ENCODE measurements around the gene CD300C. TPM values are rescaled to one million over a fixed set of nuclear protein-coding genes. Genes with fewer than 3 reads are reported as not detected.
A peak's percentile ranks its signal among the peaks of the same experiment; 100 is the strongest.
"Not testable (repeated sequence)": the region's sequence is repeated elsewhere in the genome, so short reads cannot be mapped to it uniquely, and the experiment has no call there.

CD300C gene
- total RNA-seq, 1 donor from 2014 or later = under 0.01 TPM

DNA sequence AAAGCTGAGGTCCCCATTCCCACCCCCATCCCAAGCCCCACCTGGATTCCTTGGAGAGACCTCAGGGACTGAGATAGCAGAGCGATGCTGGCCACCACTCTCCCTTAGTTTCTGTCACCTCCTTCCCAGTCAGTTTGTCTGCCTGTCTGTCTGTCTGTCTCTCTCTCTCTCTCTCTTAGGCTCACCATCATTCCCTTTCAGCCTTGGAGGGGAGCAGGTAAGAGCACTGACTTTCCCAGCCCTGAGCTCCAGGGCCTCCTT, 20.5 kb downstream of the CD300C start:
- H3K4me3 ChIP-seq (ENCODE audit: low read length in 3 of 3) = no peak overlapping the region
- H3K27me3 ChIP-seq (ENCODE audit: control insufficient read depth in 3 of 3, insufficient read depth in 3 of 3, low read length in 3 of 3) = no peaks in the 10 kb centered on the region
- H3K9me3 ChIP-seq (ENCODE audit: control insufficient read depth in 3 of 3, low read length in 3 of 3) = peaks cover 0 to 5% (median 0%) of the 10 kb centered on the region in 3 donors
- no peaks in the 10 kb centered on the region for H3K4me1 ChIP-seq (ENCODE audit: control insufficient read depth in 3 of 3, insufficient read depth in 3 of 3, low read length in 3 of 3)
- H3K9ac ChIP-seq (ENCODE audit: low read depth in 1 of 3, low read length in 3 of 3) = no peak overlapping the region
- H3K36me3 ChIP-seq (ENCODE audit: control insufficient read depth in 3 of 3, insufficient read depth in 3 of 3, low read length in 3 of 3) = no peaks in the 10 kb centered on the region
- H3K27ac ChIP-seq (ENCODE audit: low read depth, low read length) = no peak overlapping the region

DNA sequence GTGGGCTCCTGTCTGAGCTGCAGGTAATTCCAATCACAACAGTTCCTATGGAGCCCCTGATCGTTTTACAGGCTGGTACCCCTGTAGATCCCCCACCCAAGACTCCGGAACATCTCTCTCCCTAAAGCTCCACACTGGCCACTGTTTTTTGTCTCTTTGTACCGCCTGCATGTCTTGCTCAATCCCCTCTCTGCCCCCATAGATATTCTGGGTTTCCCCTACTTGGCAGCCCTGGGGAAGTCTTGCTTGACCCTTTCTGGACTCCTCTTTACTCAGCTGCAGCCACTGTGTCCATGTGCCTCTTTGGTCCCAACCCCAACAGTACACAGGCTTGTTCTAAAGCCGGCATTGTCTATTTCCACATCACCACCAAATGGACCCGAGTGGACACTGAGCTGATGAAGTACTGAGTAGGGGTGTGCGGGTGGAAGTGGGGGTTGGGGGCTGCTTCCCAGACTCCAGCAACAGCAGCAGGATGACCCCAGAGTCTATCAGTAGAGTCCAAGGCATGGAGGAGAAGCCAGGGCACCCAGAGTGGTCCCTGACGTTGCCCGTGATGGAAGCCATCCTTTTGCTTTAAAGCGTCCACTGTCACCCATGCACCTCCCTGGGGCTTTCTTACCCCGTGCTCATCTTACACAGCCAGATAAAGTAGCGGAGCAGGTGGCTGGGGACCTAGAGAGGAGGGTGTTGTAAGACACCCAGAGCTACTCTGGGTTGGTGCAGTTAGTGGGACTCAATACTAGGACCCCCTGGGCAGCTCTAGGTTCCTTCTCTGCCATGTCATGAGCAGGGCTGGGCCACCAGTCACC, 21.1 kb downstream of the CD300C start:
- peaks cover 0 to 5% (median 0%) of the 10 kb centered on the region in 3 donors for H3K9me3 ChIP-seq (ENCODE audit: control insufficient read depth in 3 of 3, low read length in 3 of 3)
- H3K9ac ChIP-seq (ENCODE audit: low read depth in 1 of 3, low read length in 3 of 3) = no peak overlapping the region
- no peaks in the 10 kb centered on the region for H3K36me3 ChIP-seq (ENCODE audit: control insufficient read depth in 3 of 3, insufficient read depth in 3 of 3, low read length in 3 of 3)
- no peak overlapping the region for H3K27ac ChIP-seq (ENCODE audit: low read depth, low read length)
- H3K4me1 ChIP-seq (ENCODE audit: control insufficient read depth in 3 of 3, insufficient read depth in 3 of 3, low read length in 3 of 3) = no peaks in the 10 kb centered on the region
- H3K4me3 ChIP-seq (ENCODE audit: low read length in 3 of 3) = no peak overlapping the region
- no peaks in the 10 kb centered on the region for H3K27me3 ChIP-seq (ENCODE audit: control insufficient read depth in 3 of 3, insufficient read depth in 3 of 3, low read length in 3 of 3)

GRCh38 chr17:74523308-74523707, 22.6 kb downstream of the CD300C start:
- Histone ChIP-seq H3K4me1 (ENCODE audit: control insufficient read depth in 3 of 3, insufficient read depth in 3 of 3, low read length in 3 of 3) (no peaks in the 10 kb centered on the region), H3K27ac (ENCODE audit: low read depth, low read length) (no peak overlapping the region)

GRCh38 chr17:74522381-74523105, 23.4 kb downstream of the CD300C start:
- no peaks in the 10 kb centered on the region for H3K4me1 ChIP-seq (ENCODE audit: control insufficient read depth in 3 of 3, insufficient read depth in 3 of 3, low read length in 3 of 3)
- no peaks in the 10 kb centered on the region for H3K27me3 ChIP-seq (ENCODE audit: control insufficient read depth in 3 of 3, insufficient read depth in 3 of 3, low read length in 3 of 3)
- peaks cover 0 to 5% (median 0%) of the 10 kb centered on the region in 3 donors for H3K9me3 ChIP-seq (ENCODE audit: control insufficient read depth in 3 of 3, low read length in 3 of 3)
- H3K9ac ChIP-seq (ENCODE audit: low read depth in 1 of 3, low read length in 3 of 3) = no peak overlapping the region
- H3K27ac ChIP-seq (ENCODE audit: low read depth, low read length) = no peak overlapping the region
- no peaks in the 10 kb centered on the region for H3K36me3 ChIP-seq (ENCODE audit: control insufficient read depth in 3 of 3, insufficient read depth in 3 of 3, low read length in 3 of 3)
- no peak overlapping the region for H3K4me3 ChIP-seq (ENCODE audit: low read length in 3 of 3)

More at GRCh38 chr17:74523308-74523707, 22.6 kb downstream of the CD300C start:
- no peak overlapping the region for H3K4me3 ChIP-seq (ENCODE audit: low read length in 3 of 3)
- no peaks in the 10 kb centered on the region for H3K36me3 ChIP-seq (ENCODE audit: control insufficient read depth in 3 of 3, insufficient read depth in 3 of 3, low read length in 3 of 3)
- peaks cover 0 to 5% (median 0%) of the 10 kb centered on the region in 3 donors for H3K9me3 ChIP-seq (ENCODE audit: control insufficient read depth in 3 of 3, low read length in 3 of 3)
- no peaks in the 10 kb centered on the region for H3K27me3 ChIP-seq (ENCODE audit: control insufficient read depth in 3 of 3, insufficient read depth in 3 of 3, low read length in 3 of 3)
- H3K9ac ChIP-seq (ENCODE audit: low read depth in 1 of 3, low read length in 3 of 3) = no peak overlapping the region

DNA sequence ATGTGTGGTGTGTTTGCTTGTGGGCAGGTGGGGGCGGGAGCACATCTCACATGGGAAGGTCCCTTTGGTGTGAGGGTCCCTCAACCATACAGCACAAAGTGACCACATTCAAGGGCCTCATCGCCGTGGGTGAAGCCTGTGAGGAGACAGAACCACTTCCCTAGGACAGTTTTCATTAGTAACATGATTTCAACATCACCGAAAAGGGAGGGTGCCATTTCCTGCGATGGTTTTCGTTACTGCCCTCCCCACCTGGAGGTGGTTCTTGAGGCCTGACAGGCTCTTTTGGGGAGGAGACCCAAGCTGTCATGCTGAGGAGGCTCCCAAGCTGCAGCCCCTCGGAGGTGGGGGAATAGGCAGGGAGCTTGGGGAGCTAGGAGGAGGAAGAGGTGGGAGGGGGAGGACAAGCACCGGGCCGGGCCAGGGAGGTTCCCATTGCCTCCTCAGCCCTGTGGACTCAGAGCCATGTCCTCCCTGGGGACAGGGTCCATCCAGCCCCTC, 24.2 kb downstream of the CD300C start:
- Histone ChIP-seq H3K9me3 (ENCODE audit: control insufficient read depth in 3 of 3, low read length in 3 of 3) (peaks cover 0 to 5% (median 0%) of the 10 kb centered on the region in 3 donors), H3K9ac (ENCODE audit: low read depth in 1 of 3, low read length in 3 of 3) (peak overlapping the region in 1 of 3 donors; percentile 25), H3K27ac (ENCODE audit: low read depth, low read length) (peak overlapping the region; percentile 70), H3K4me3 (ENCODE audit: low read length in 3 of 3) (no peak overlapping the region), H3K4me1 (ENCODE audit: control insufficient read depth in 3 of 3, insufficient read depth in 3 of 3, low read length in 3 of 3) (no peaks in the 10 kb centered on the region), H3K36me3 (ENCODE audit: control insufficient read depth in 3 of 3, insufficient read depth in 3 of 3, low read length in 3 of 3) (no peaks in the 10 kb centered on the region), H3K27me3 (ENCODE audit: control insufficient read depth in 3 of 3, insufficient read depth in 3 of 3, low read length in 3 of 3) (no peaks in the 10 kb centered on the region)

DNA sequence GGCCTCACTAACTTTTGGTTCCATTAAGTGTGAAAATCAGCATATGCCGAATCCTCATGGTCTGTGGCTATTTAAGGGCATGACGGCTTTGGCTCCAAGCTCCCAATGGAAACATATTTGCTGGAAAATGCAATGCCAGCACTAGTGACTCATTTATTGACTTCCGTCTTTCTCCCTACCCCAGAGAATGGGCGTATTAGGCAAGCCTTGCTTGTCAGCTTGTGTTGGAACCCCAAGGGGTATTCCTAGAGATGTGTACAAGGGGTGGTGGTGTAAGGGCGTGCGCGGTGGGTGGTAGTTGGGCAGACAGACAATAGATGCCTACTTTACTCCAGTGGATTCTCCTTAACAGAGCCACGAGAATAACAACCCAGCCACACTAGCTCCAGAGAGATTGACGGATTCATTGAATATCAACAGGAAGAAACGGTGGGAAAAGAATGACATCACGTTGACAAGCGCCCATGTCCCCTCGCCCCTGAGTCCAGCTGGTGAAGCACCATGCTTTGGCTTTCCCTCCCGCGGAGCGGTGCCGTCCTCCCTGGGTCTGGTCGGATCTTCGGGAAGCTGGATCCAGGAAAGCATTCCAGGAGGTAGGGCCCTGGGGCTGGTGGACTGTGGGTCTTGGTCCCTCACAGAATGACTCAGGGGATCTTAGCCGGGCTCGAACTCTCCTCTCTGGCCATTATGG, 25.0 kb downstream of the CD300C start:
- Histone ChIP-seq H3K27me3 (ENCODE audit: control insufficient read depth in 3 of 3, insufficient read depth in 3 of 3, low read length in 3 of 3) (no peaks in the 10 kb centered on the region), H3K9ac (ENCODE audit: low read depth in 1 of 3, low read length in 3 of 3) (peak overlapping the region in 1 of 3 donors; percentile 25), H3K36me3 (ENCODE audit: control insufficient read depth in 3 of 3, insufficient read depth in 3 of 3, low read length in 3 of 3) (no peaks in the 10 kb centered on the region), H3K4me1 (ENCODE audit: control insufficient read depth in 3 of 3, insufficient read depth in 3 of 3, low read length in 3 of 3) (no peaks in the 10 kb centered on the region), H3K4me3 (ENCODE audit: low read length in 3 of 3) (no peak overlapping the region), H3K9me3 (ENCODE audit: control insufficient read depth in 3 of 3, low read length in 3 of 3) (peaks cover 0 to 5% (median 0%) of the 10 kb centered on the region in 3 donors), H3K27ac (ENCODE audit: low read depth, low read length) (peak overlapping the region; percentile 70)

DNA sequence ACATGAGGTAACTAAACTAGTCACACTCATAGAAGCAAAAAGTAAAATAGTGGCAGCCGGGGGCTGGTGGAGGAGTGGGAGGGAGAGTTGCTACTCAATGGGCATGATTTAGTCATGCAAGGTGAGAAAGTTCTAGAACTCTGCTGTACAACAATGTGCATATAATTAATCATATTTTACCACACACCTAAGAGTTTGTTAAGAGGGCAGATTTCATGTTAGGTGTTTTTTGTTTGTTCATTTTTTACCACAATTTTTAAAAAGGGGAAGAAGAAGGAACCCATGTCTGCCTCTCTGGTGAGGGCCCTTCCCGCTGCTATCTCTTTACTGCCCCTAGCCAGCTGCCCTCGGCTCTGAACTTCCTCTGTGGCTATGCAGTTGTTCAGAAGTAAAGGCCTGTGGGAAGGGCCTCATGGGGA, 25.9 kb downstream of the CD300C start:
- H3K27me3 ChIP-seq (ENCODE audit: control insufficient read depth in 3 of 3, insufficient read depth in 3 of 3, low read length in 3 of 3) = no peaks in the 10 kb centered on the region
- H3K9me3 ChIP-seq (ENCODE audit: control insufficient read depth in 3 of 3, low read length in 3 of 3) = peaks cover 0 to 5% (median 0%) of the 10 kb centered on the region in 3 donors
- peak overlapping the region; percentile 70 for H3K27ac ChIP-seq (ENCODE audit: low read depth, low read length)
- H3K4me3 ChIP-seq (ENCODE audit: low read length in 3 of 3) = no peak overlapping the region
- no peaks in the 10 kb centered on the region for H3K4me1 ChIP-seq (ENCODE audit: control insufficient read depth in 3 of 3, insufficient read depth in 3 of 3, low read length in 3 of 3)
- H3K9ac ChIP-seq (ENCODE audit: low read depth in 1 of 3, low read length in 3 of 3) = no peak overlapping the region
- no peaks in the 10 kb centered on the region for H3K36me3 ChIP-seq (ENCODE audit: control insufficient read depth in 3 of 3, insufficient read depth in 3 of 3, low read length in 3 of 3)

DNA sequence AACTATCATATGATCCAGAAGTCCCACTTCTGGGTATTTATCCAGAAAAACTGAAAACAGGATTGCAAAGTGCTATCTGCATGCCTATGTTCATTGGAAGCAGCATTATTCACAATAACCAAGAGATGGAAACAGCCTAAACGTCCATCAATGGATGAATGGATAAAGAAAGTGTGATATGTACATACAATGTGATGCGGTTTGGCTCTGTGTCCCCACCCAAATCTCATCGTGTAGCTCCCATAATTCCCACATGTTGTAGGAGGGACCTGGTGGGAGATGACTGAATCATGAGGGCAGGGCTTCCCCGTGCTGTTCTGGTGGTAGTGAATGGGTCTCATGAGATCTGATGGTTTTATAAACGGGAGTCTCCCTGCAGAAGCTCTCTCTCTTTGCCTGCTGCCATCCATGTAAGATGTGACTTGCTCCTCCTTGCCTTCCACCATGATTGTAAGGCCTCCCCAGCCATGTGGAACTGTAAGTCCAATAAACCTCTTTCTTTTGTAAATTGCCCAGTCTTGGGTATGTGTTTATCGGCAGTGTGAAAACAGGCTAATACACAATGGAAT, 27.4 kb downstream of the CD300C start:
- H3K9ac ChIP-seq (ENCODE audit: low read depth in 1 of 3, low read length in 3 of 3); H3K27me3 ChIP-seq (ENCODE audit: control insufficient read depth in 3 of 3, insufficient read depth in 3 of 3, low read length in 3 of 3); H3K4me1 ChIP-seq (ENCODE audit: control insufficient read depth in 3 of 3, insufficient read depth in 3 of 3, low read length in 3 of 3); H3K4me3 ChIP-seq (ENCODE audit: low read length in 3 of 3); H3K36me3 ChIP-seq (ENCODE audit: control insufficient read depth in 3 of 3, insufficient read depth in 3 of 3, low read length in 3 of 3); H3K27ac ChIP-seq (ENCODE audit: low read depth, low read length): not testable (repeated sequence)
- peaks cover 0 to 11% (median 5%) of the 10 kb centered on the region in 3 donors for H3K9me3 ChIP-seq (ENCODE audit: control insufficient read depth in 3 of 3, low read length in 3 of 3)

DNA sequence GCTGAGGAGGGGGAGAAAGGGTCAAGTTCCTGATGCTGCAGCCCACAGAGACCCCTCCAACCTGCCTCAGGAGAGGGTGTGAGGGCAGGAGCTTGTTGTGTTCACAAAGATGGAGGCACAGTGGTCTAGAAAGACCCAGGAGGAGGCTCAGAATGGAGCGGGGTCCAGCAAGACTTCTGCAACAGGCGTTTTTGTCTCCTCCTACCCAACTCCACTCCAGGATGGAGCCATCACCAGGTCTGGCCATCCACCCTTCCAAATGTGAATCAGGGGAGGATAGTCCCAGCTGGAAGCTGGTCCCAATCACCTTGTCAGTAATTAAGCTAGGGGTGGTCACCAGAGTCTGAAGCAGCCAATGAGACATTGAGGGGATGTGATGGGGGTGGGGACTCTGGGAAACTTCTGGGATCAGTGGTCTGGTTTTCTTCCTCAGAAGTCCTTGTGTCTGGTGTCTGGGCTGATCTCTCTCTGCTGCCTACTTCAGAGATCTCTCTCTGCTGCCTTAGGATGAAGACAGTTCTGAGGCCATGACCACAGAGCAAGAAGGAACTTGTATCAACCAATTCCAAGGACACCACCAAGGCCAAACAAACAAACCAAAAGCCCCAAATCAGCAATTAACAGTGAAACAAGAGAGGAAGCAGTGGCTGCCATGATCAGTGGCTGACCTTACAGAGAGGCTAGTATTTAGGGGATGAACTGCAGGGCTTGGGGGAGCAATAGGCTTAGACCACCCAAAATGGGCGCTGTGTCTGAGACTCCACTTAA, 29.2 kb downstream of the CD300C start:
- Histone ChIP-seq H3K9ac (ENCODE audit: low read depth in 1 of 3, low read length in 3 of 3) (no peak overlapping the region), H3K27ac (ENCODE audit: low read depth, low read length) (no peak overlapping the region), H3K4me3 (ENCODE audit: low read length in 3 of 3) (no peak overlapping the region)

More for the DNA sequence above, 29.2 kb downstream of the CD300C start:
- H3K27me3 ChIP-seq (ENCODE audit: control insufficient read depth in 3 of 3, insufficient read depth in 3 of 3, low read length in 3 of 3) = no peaks in the 10 kb centered on the region
- peaks cover 0 to 7% (median 5%) of the 10 kb centered on the region in 3 donors for H3K9me3 ChIP-seq (ENCODE audit: control insufficient read depth in 3 of 3, low read length in 3 of 3)
- peaks cover 6 to 12% (median 12%) of the 10 kb centered on the region in 3 donors for H3K4me1 ChIP-seq (ENCODE audit: control insufficient read depth in 3 of 3, insufficient read depth in 3 of 3, low read length in 3 of 3)
- no peaks in the 10 kb centered on the region for H3K36me3 ChIP-seq (ENCODE audit: control insufficient read depth in 3 of 3, insufficient read depth in 3 of 3, low read length in 3 of 3)

Data from skeletal muscle tissue (tissue), 4 donors.